Measurements from ENCODE around the gene RBM34. TPM values are rescaled to one million over a fixed set of nuclear protein-coding genes. Genes with fewer than 3 reads are reported as not detected.

Gene RBM34
- total RNA-seq, 1 experiment from 2014 or later, result 104 TPM

DNA sequence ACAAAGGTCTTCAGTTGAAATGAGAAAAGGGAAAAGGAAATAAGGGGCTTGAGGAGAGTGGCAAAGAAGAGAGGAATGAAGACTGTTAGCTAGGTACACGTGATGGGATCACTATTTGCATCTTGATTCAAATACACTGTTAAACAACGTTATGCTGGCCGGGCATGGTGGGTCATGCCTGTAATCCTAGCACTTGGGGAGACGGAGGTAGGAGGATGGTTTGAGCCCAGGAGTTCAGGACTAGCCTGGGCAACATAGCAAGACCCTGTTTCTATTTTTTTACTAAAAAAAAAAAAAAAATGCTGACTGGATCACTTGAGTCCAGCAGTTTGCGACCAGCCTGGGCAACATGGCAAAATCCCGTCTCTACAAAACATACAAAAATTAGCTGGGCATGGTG lies 2.4 kb downstream of the RBM34 start:
- ChIA-PET POLR2A (interaction anchor here (0.6 kb wide), 1 partner anchor 32 kb away, joined by 6 read pairs; no protein-coding TSS in a partner anchor), CTCF (no interaction called here)

DNA sequence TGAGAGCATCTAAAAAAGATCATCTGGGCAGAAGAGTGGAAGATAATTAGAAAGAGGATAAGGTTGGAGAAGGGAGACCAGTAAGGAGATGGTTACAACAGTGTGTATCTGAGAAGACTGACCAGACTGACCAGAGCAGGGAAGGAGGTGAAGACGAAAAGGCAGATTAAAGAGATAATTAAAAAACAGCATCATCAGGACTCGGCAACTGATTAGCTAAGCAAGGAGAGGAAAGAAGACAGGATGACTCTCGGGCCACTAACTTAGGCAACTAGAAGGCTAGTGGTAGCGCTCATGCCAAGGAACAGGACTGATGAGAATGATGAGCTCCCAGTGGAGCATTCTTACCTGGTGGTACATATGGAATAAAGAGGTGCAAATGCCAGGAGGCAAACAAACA lies 3.9 kb downstream of the RBM34 start:
- ChIA-PET POLR2A (interaction anchor here (0.9 kb wide), 1 partner anchor 25 kb away, joined by 3 read pairs; no protein-coding TSS in a partner anchor), CTCF (no interaction called here)

More for the DNA sequence above, 2.4 kb downstream of the RBM34 start:
- Histone ChIP-seq H3K4me3 (ENCODE audit: low read depth in 2 of 2, low read length in 2 of 2) (no peak overlapping the region), H3K27ac (ENCODE audit: low read length) (no peak overlapping the region), H3K9me3 (ENCODE audit: control insufficient read depth, insufficient read depth, low read depth, low read length) (no peaks in the 10 kb centered on the region), H3K27me3 (ENCODE audit: control insufficient read depth, insufficient read depth, low read length) (no peaks in the 10 kb centered on the region), H3K4me1 (ENCODE audit: control insufficient read depth, insufficient read depth, low read length) (peaks cover 7% of the 10 kb centered on the region), H3K36me3 (ENCODE audit: control insufficient read depth, insufficient read depth, low read length) (peaks cover 15% of the 10 kb centered on the region)
- in situ Hi-C loops (cut with HindIII; ENCODE audit: low pct_unique_long_range_greater_than_20kb, low sequenced_read_pairs), result no loop called here
- no peak for ATAC-seq
- no peak for DNase-seq (ENCODE audit: low read depth, low spot score)
- intact Hi-C loops (cut with micrococcal nuclease; ENCODE audit: unreplicated experiment), result no loop called here
- no TSS peak for BruUV-seq (replicated peaks)
- TF ChIP-seq, protein P1, sequence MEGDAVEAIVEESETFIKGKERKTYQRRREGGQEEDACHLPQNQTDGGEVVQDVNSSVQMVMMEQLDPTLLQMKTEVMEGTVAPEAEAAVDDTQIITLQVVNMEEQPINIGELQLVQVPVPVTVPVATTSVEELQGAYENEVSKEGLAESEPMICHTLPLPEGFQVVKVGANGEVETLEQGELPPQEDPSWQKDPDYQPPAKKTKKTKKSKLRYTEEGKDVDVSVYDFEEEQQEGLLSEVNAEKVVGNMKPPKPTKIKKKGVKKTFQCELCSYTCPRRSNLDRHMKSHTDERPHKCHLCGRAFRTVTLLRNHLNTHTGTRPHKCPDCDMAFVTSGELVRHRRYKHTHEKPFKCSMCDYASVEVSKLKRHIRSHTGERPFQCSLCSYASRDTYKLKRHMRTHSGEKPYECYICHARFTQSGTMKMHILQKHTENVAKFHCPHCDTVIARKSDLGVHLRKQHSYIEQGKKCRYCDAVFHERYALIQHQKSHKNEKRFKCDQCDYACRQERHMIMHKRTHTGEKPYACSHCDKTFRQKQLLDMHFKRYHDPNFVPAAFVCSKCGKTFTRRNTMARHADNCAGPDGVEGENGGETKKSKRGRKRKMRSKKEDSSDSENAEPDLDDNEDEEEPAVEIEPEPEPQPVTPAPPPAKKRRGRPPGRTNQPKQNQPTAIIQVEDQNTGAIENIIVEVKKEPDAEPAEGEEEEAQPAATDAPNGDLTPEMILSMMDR (IDR thresholded peaks at IDR 0.05), result no peak
- no peak for TF ChIP-seq TCF7L2 (IDR thresholded peaks at IDR 0.05; ENCODE audit: low read depth, low read length)
- no peak for TF ChIP-seq POLR2AphosphoS5 (IDR thresholded peaks at IDR 0.05; ENCODE audit: low read depth, low read length)
- TF ChIP-seq SIN3A (IDR thresholded peaks at IDR 0.05; ENCODE audit: borderline replicate concordance, insufficient read depth, low read depth, low read length), result no peak
- TF ChIP-seq, protein P2, sequence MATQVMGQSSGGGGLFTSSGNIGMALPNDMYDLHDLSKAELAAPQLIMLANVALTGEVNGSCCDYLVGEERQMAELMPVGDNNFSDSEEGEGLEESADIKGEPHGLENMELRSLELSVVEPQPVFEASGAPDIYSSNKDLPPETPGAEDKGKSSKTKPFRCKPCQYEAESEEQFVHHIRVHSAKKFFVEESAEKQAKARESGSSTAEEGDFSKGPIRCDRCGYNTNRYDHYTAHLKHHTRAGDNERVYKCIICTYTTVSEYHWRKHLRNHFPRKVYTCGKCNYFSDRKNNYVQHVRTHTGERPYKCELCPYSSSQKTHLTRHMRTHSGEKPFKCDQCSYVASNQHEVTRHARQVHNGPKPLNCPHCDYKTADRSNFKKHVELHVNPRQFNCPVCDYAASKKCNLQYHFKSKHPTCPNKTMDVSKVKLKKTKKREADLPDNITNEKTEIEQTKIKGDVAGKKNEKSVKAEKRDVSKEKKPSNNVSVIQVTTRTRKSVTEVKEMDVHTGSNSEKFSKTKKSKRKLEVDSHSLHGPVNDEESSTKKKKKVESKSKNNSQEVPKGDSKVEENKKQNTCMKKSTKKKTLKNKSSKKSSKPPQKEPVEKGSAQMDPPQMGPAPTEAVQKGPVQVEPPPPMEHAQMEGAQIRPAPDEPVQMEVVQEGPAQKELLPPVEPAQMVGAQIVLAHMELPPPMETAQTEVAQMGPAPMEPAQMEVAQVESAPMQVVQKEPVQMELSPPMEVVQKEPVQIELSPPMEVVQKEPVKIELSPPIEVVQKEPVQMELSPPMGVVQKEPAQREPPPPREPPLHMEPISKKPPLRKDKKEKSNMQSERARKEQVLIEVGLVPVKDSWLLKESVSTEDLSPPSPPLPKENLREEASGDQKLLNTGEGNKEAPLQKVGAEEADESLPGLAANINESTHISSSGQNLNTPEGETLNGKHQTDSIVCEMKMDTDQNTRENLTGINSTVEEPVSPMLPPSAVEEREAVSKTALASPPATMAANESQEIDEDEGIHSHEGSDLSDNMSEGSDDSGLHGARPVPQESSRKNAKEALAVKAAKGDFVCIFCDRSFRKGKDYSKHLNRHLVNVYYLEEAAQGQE (IDR thresholded peaks at IDR 0.05; ENCODE audit: insufficient read depth in 1 of 2, low read depth in 2 of 2, low read length in 1 of 2), result no peak

More for the DNA sequence above, 3.9 kb downstream of the RBM34 start:
- Histone ChIP-seq H3K27me3 (ENCODE audit: control insufficient read depth, insufficient read depth, low read length) (no peaks in the 10 kb centered on the region), H3K9me3 (ENCODE audit: control insufficient read depth, insufficient read depth, low read depth, low read length) (no peaks in the 10 kb centered on the region), H3K27ac (ENCODE audit: low read length) (no peak overlapping the region), H3K4me3 (ENCODE audit: low read depth in 2 of 2, low read length in 2 of 2) (no peak overlapping the region), H3K36me3 (ENCODE audit: control insufficient read depth, insufficient read depth, low read length) (peaks cover 20% of the 10 kb centered on the region), H3K4me1 (ENCODE audit: control insufficient read depth, insufficient read depth, low read length) (peaks cover 6% of the 10 kb centered on the region)
- DNase-seq (ENCODE audit: low read depth, low spot score) (no peak), ATAC-seq (no peak)
- no TSS peak for BruUV-seq (replicated peaks)
- in situ Hi-C loops (cut with HindIII; ENCODE audit: low pct_unique_long_range_greater_than_20kb, low sequenced_read_pairs), result no loop called here
- intact Hi-C loops (cut with micrococcal nuclease; ENCODE audit: unreplicated experiment), result no loop called here
- TF ChIP-seq, protein P1 (IDR thresholded peaks at IDR 0.05), result no peak
- TF ChIP-seq, protein P2 (IDR thresholded peaks at IDR 0.05; ENCODE audit: insufficient read depth in 1 of 2, low read depth in 2 of 2, low read length in 1 of 2), result no peak
- TF ChIP-seq POLR2AphosphoS5 (IDR thresholded peaks at IDR 0.05; ENCODE audit: low read depth, low read length) (no peak), SIN3A (IDR thresholded peaks at IDR 0.05; ENCODE audit: borderline replicate concordance, insufficient read depth, low read depth, low read length) (no peak), TCF7L2 (IDR thresholded peaks at IDR 0.05; ENCODE audit: low read depth, low read length) (no peak)

Measured in Panc1 (cell line).